Keratinocyte (primary cell): ENCODE data around the gene CZIB. TPM values are rescaled to one million over a fixed set of nuclear protein-coding genes. Genes with fewer than 3 reads are reported as not detected.

Experiments used
- DNase-seq: peaks from one replicate; pipeline ENCODE4 v3.0.0-alpha.2; 2011; ENCODE audit warnings: low read depth, missing footprints, low spot score
- FAIRE-seq: peaks from 2 replicates; lab custom pipeline; 2011; peaks lifted over from hg19 to GRCh38; lab: Jason Lieb, UNC
- H2AFZ ChIP-seq: 2 replicates; pipeline ENCODE4 v1.6.0; 2012; ENCODE audit warnings: low read length, control low read depth, inconsistent platforms; ENCODE audit not compliant: control insufficient read depth
- H3K27ac ChIP-seq: 2 replicates; pipeline ENCODE4 v1.5.1; 2011; ENCODE audit warnings: low read length; ENCODE audit not compliant: control insufficient read depth, insufficient read depth
- H3K27me3 ChIP-seq: 3 replicates; pipeline ENCODE4 v1.6.0; 2011; ENCODE audit warnings: low read length; ENCODE audit not compliant: control insufficient read depth, insufficient read depth; ENCODE audit errors: extremely low read depth
- H3K36me3 ChIP-seq, 2 experiments: 2 replicates in 1 of 2; 3 replicates in 1 of 2; pipeline ENCODE4 v1.5.1; 2011; ENCODE audit warnings: low read length in 2 of 2, mild to moderate bottlenecking in 1 of 2; ENCODE audit not compliant: control insufficient read depth in 2 of 2, insufficient read depth in 2 of 2; ENCODE audit errors: extremely low read depth in 1 of 2
- H3K4me1 ChIP-seq: 3 replicates; pipeline ENCODE4 v1.5.1; 2011; ENCODE audit warnings: low read length; ENCODE audit not compliant: control insufficient read depth, insufficient read depth; ENCODE audit errors: extremely low read depth
- H3K4me2 ChIP-seq: 3 replicates; pipeline ENCODE4 v1.6.0; 2011; ENCODE audit warnings: low read depth, low read length; ENCODE audit not compliant: control insufficient read depth, insufficient read depth; ENCODE audit errors: extremely low read depth
- H3K4me3 ChIP-seq, 3 experiments: fragments of 200-600 bp in 1 of 3; sonication (generic) in 1 of 3; 2 replicates in 2 of 3; 3 replicates in 1 of 3; pipeline ENCODE4 v1.5.1; 2011 to 2016; ENCODE audit warnings: low read length in 3 of 3, mild to moderate bottlenecking in 3 of 3, control low read depth in 2 of 3, inconsistent platforms in 1 of 3, low read depth in 1 of 3, mixed read lengths in 1 of 3, mixed run types in 1 of 3, moderate library complexity in 1 of 3; ENCODE audit not compliant: control insufficient read depth in 2 of 3, insufficient read depth in 2 of 3; ENCODE audit errors: extremely low read depth in 1 of 3
- H3K79me2 ChIP-seq: 2 replicates; pipeline ENCODE4 v1.6.0; 2012; ENCODE audit warnings: low read length; ENCODE audit not compliant: control insufficient read depth, insufficient read depth
- H3K9ac ChIP-seq: 3 replicates; pipeline ENCODE4 v1.6.0; 2011; ENCODE audit warnings: low read length; ENCODE audit not compliant: control insufficient read depth, insufficient read depth; ENCODE audit errors: extremely low read depth
- H3K9me1 ChIP-seq: 3 replicates; pipeline ENCODE4 v1.6.0; 2011; ENCODE audit warnings: low read length; ENCODE audit not compliant: control insufficient read depth, insufficient read depth; ENCODE audit errors: extremely low read depth
- H3K9me3 ChIP-seq: 2 replicates; pipeline ENCODE4 v1.5.1; 2012; ENCODE audit warnings: low read depth, low read length; ENCODE audit not compliant: control insufficient read depth
- H4K20me1 ChIP-seq: 3 replicates; pipeline ENCODE4 v1.6.0; 2011; ENCODE audit warnings: low read length; ENCODE audit not compliant: control insufficient read depth, insufficient read depth; ENCODE audit errors: extremely low read depth
- CTCF ChIP-seq, 3 experiments: IDR thresholded peaks in 1 of 3; conservative IDR thresholded peaks in 1 of 3; optimal IDR thresholded peaks in 1 of 3; 2 replicates in 2 of 3; 3 replicates in 1 of 3; pipeline versions ENCODE3 to v1.5.1; 2011; ENCODE audit warnings: low read length in 3 of 3, mild to moderate bottlenecking in 3 of 3, moderate library complexity in 2 of 3, control low read depth in 1 of 3, inconsistent platforms in 1 of 3; ENCODE audit not compliant: insufficient read depth in 2 of 3; ENCODE audit errors: extremely low read depth in 1 of 3
- EZH2 ChIP-seq: IDR thresholded peaks from one replicate; pipeline ENCODE4 v1.6.1; 2012; ENCODE audit warnings: inconsistent platforms, mild to moderate bottlenecking, low read length, moderate library complexity
- dilution Hi-C: fragments of 300-500 bp; cut with MboI; formaldehyde crosslinking; loops from one replicate; pipeline ENCODE4 v1.7.0; 2020; ENCODE audit warnings: low sequenced_read_pairs; ENCODE audit not compliant: extremely low pct_ligation_motif_present
- polyA plus RNA-seq, 5 experiments: library from polyadenylated mRNA; depleted of rRNA in 3 of 5; stranded (reverse) in 3 of 5; stranded (forward) in 1 of 5; unstranded in 1 of 5; fragments of >200 nt; gene quantifications; 1 replicate in 1 of 5; 2 replicates in 3 of 5; 3 replicates in 1 of 5; pipeline versions ENCODE4 v1.2.1 to v1.2.3, GENCODE V29; 2011 to 2012; ENCODE audit warnings: missing spikeins in 2 of 5, low read depth in 1 of 5, low replicate concordance in 1 of 5

The CZIB gene
- polyA plus RNA-seq, 1 donor (not counting 4 experiments of a cell fraction or from before 2014, with no cell fraction given): 52.6 TPM

DNA sequence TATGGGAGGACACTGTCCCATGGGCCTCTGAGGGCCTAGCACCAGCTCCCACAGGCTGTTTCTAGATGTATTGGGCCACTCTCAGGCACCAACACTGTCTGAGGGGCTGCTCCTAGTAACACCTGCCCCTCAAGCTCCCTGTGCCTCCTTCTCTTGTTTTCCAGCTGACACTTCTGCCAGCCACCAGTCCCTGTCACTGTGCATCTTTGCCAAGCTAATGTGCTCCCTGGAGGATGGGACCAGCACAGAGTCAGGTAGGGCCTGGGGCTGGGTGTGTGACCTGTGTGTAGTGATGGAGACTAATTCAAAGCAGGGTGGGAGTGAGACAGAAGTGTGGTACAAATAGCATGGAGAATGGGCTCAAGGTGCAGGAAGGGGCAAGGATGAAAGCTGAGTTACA, 47.3 kb upstream of the CZIB start:
- H3K4me3 ChIP-seq: no peak overlapping the region
- H3K9ac ChIP-seq: no peak overlapping the region
- peaks cover 2% of the 10 kb centered on the region for H3K4me1 ChIP-seq
- TF ChIP-seq EZH2 (no peak), CTCF (optimal IDR thresholded peaks at IDR 0.05 in 1 of 3, IDR thresholded peaks at IDR 0.05 in 1 of 3, conservative IDR thresholded peaks at IDR 0.05 in 1 of 3; ENCODE audit: extremely low read depth in 1 of 3, insufficient read depth in 2 of 3, low read length in 3 of 3) (no peak)
- H2AFZ ChIP-seq: no peak overlapping the region
- FAIRE-seq (no peak), DNase-seq (no peak)
- no peaks in the 10 kb centered on the region for H3K9me1 ChIP-seq
- dilution Hi-C loops: no loop called here
- no peaks in the 10 kb centered on the region for H3K27me3 ChIP-seq
- no peak overlapping the region for H3K27ac ChIP-seq
- H4K20me1 ChIP-seq: no peaks in the 10 kb centered on the region
- no peaks in the 10 kb centered on the region for H3K9me3 ChIP-seq
- H3K79me2 ChIP-seq: no peaks in the 10 kb centered on the region
- H3K4me2 ChIP-seq: no peak overlapping the region
- H3K36me3 ChIP-seq: peaks cover 19 to 38% of the 10 kb centered on the region in 2 experiments

DNA sequence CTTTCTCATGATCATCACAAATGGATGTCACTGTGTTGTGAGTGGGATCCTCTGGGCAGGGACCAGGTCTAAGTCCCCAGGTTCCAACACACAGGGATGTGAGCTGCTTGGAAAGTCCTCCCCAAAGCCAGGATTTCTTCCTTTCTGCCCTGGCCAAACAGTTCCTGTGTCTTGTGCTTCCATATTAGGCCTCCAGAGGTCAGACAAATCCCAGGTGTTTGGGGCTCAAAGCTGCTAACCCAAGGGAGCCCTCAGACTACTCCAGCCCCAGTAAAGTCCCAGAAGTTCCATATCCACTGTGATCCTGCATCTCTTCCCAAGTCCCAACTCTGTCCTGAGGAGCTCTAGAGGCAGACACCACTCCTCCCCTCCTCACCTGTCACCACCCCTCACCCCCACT, 45.6 kb upstream of the CZIB start:
- Histone ChIP-seq H3K9me3 (no peaks in the 10 kb centered on the region), H3K27ac (no peak overlapping the region), H3K27me3 (no peaks in the 10 kb centered on the region), H3K9ac (no peak overlapping the region), H3K4me2 (no peak overlapping the region), H3K9me1 (no peaks in the 10 kb centered on the region), H3K79me2 (no peaks in the 10 kb centered on the region), H3K4me1 (no peaks in the 10 kb centered on the region), H4K20me1 (no peaks in the 10 kb centered on the region), H3K36me3 (peaks cover 32 to 39% of the 10 kb centered on the region in 2 experiments), H2AFZ (no peak overlapping the region), H3K4me3 (no peak overlapping the region)
- FAIRE-seq: no peak
- DNase-seq: no peak
- no peak for TF ChIP-seq EZH2
- TF ChIP-seq CTCF (optimal IDR thresholded peaks at IDR 0.05 in 1 of 3, IDR thresholded peaks at IDR 0.05 in 1 of 3, conservative IDR thresholded peaks at IDR 0.05 in 1 of 3; ENCODE audit: extremely low read depth in 1 of 3, insufficient read depth in 2 of 3, low read length in 3 of 3): peak; percentile 51 to 57 (median 56)
- dilution Hi-C loops: no loop called here
